ENCODE measurements around the gene PYDC2.
"Not testable (repeated sequence)": the region's sequence is repeated elsewhere in the genome, so short reads cannot be mapped to it uniquely, and the experiment has no call there.

Gene PYDC2

DNA sequence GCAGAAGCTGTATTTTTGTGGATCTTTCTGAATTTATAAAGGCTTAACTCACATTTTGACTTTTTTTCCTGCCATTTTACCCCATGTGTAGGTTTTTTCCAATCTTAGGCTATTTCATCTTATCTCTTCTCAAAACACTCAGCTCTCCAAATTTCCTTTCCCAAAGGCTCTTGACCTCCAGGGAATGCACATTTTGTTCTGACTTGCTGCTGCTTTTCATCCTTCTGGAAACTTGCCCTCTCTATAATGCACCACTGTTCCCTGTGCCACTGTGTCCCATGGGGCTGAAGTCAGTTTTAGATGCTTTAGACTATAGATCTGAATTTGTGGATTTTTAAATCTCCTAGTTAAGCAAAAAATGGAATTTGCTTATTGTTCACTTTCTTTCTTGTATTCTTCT, 9.1 kb downstream of the PYDC2 start:
- no peak for DNase-seq (ENCODE audit: low read depth in 2 of 2)

- DNase-seq (ENCODE audit: low read depth in 2 of 2) = no peak
These were observed 9.6 kb downstream of the PYDC2 start for GRCh38 chr3:191470545-191470944.

DNA sequence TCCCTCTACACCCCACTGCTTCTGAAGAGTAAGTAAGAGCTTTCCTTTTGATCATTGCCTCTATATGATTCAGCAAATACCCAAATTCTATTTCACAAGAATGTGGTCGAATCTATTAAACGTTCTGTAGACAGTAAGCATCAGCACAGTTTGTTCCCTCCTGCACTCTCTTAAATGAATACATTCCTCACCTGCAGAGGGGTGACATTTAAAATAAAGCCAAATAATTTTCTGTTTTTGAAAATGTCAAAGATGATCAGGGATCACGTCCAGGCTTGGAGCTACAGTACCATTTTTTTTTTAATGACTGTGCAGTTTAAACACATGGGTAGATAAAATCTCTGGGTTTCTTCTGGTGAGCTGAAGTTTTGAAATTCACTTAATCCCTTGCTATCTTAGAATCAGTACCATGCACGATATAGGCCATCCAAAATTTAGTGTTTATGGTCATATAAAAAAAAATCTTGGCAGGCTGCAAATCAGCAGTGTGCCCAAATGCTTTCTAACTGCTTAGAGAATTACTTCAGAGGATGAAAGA, 12.8 kb downstream of the PYDC2 start:
- DNase-seq (ENCODE audit: low read depth in 2 of 2) = no peak

- DNase-seq (ENCODE audit: low read depth in 2 of 2) = no peak
These were observed 15.3 kb downstream of the PYDC2 start for GRCh38 chr3:191476066-191476772.

- not testable (repeated sequence) for DNase-seq (ENCODE audit: low read depth in 2 of 2)
These were observed 23.0 kb downstream of the PYDC2 start for GRCh38 chr3:191483994-191484393.

DNA sequence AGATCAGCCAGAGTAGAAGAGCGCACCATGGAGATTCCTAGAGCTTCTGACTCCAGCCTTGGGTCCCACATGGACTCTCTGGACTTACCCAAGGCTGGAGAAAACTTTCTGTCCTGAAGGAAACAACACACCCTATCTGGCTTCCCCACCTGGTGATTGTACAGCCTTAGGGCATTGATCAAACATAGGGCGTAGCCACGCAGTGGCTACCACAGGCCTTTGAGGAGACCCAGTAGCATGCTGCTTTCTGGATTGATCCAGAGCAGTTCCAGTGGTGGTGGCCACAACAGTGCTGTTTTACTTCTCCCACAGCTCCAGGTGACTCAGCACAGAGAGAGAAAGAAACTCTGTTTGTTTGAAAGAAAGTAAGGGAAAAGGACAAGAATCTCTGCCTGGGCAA, 23.5 kb downstream of the PYDC2 start:
- no peak for DNase-seq (ENCODE audit: low read depth in 2 of 2)

DNA sequence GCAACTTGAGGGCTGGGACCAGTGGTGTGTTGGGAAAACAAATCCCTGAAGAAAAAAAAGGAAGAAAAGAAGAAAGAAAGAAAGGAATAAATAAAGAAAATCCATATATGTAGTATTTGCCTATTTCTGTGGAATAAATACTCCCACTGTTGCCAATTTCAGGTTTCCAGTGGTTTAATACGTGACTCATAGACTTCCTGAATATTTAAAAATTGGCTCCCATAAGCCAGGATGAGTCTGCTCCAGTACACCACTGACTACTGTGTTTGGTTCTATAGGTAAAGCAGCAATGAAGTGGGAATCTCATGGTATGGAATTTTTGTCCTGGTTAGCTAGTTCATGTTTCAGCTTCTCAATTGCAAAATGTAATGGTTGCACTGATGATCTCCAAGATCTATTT, 31.6 kb downstream of the PYDC2 start:
- DNase-seq (ENCODE audit: low read depth in 2 of 2) = no peak

- no peak for DNase-seq (ENCODE audit: low read depth in 2 of 2)
These were observed 32.4 kb downstream of the PYDC2 start for GRCh38 chr3:191493336-191493735.

GRCh38 chr3:191499307-191500080, 38.5 kb downstream of the PYDC2 start:
- no peak for DNase-seq (ENCODE audit: low read depth in 2 of 2)

DNA sequence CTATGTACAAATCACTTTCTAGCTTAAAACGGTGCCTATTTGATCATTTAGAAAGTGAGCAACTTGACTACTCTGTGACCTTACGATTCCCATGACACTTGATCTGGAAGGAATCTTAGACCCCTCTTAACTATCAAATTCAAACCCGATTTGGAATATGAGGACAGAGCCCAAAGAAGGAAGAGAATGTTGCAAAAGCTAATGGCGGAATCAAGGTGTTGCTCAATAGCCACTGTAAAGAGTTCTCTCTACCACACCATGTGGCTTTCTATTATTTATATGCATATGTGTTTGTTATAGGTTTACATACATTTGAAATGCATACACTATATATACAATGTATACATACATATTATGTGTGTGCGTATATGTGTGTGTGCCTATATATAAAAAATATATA, 39.9 kb downstream of the PYDC2 start:
- DNase-seq (ENCODE audit: low read depth in 2 of 2) = no peak

GRCh38 chr3:191502583-191502982, 41.6 kb downstream of the PYDC2 start:
- DNase-seq (ENCODE audit: low read depth in 2 of 2) = no peak

- DNase-seq (ENCODE audit: low read depth in 2 of 2) = no peak
These were observed 48.1 kb downstream of the PYDC2 start for GRCh38 chr3:191509078-191509477.
